A673 (cell line): Measurements from ENCODE around the gene TRAPPC12.

Experiments
- CTCF ChIP-seq: fragments of 300-800, 200-600 bp; sonication (generic); conservative IDR thresholded peaks from 2 replicates; pipeline ENCODE4 v1.5.1; 2017; ENCODE audit warnings: low read depth, mild to moderate bottlenecking, antibody characterized with exemption, low read length, moderate library complexity, mixed read lengths
- EZH2 ChIP-seq: fragments of 200-600 bp; sonication (generic); IDR thresholded peaks from 2 replicates; pipeline ENCODE4 v1.6.1; 2017; ENCODE audit warnings: borderline replicate concordance, low read depth, mild to moderate bottlenecking, mixed read lengths, antibody characterized with exemption, low read length; ENCODE audit not compliant: poor library complexity, severe bottlenecking

GRCh38 chr2:3405307-3405706, 25.8 kb downstream of the TRAPPC12 start:
- TF ChIP-seq CTCF (no peak), EZH2 (no peak)
